Heart left ventricle (tissue), 13 donors: Measurements from ENCODE around the gene NDUFAB1.
"Not testable (repeated sequence)": the region's sequence is repeated elsewhere in the genome, so short reads cannot be mapped to it uniquely, and the experiment has no call there.

Source experiments
- CTCF ChIP-seq, 12 donors: fragments of 200-600 bp; sonication (generic) in 4 of 12; IDR thresholded peaks; one replicate each; pipeline versions ENCODE4 v1.5.0 to v1.8.0; 2018 to 2022; ENCODE audit warnings: antibody characterized with exemption in 12 of 12, mild to moderate bottlenecking in 5 of 12
- POLR2A ChIP-seq, 2 donors: fragments of 450-650 bp; IDR thresholded peaks; one replicate each; pipeline ENCODE4 v1.6.1; 2017; ENCODE audit warnings: antibody characterized with exemption in 2 of 2, mild to moderate bottlenecking in 2 of 2, moderate library complexity in 2 of 2
- donor health status: ischemic (EF 13 %, LVEDD 7.1; RV severe dilation, severe dysfunction).
- donor health status: DM: no; HTN: yes; CAD: no.
- donor health status: DM: no; HTN: no; CAD: no.
- donor health status: ischemic (EF 25% LVEDD 6.9; RV normal size, moderate dysfunction).
- donor health status: ischemic (EF 25% LVEDD 5.7; RV mildly dilated, moderate dysfunction).
- donor health status: ischemic (EF 35%, LVEDD 5.7; RV mildly dilated, moderate dysfunction).
- donor health status: nonischemic (EF 11% LVEDD 7.7; RV severe dilation, severe dysfunction).
- donor health status: DM: yes; HTN: yes; CAD: no.
- donor health status: PGD.
- donor health status: ischemic (EF 29% LVEDD 5.4; RV normal size, mild dysfunction).
- donor health status: nonischemic (EF 23%, LVEDD 6.1; RV moderate dilation, normal function).

GRCh38 chr16:23540817-23541178 lies 55.3 kb downstream of the NDUFAB1 start:
- not testable (repeated sequence) for TF ChIP-seq POLR2A, CTCF (IDR thresholded peaks at IDR 0.05)
